Heart left ventricle (tissue), 16 donors: Measurements from ENCODE around the gene EPM2AIP1. TPM values are rescaled to one million over a fixed set of nuclear protein-coding genes. Genes with fewer than 3 reads are reported as not detected.

Experiments
- ATAC-seq, 4 donors: fragments of 200-7000 bp; cut with Tn5 transposase; one replicate each; pipeline ENCODE4 v1.9.1; 2020 to 2022; ENCODE audit warnings: moderate library complexity in 4 of 4, mild to moderate bottlenecking in 3 of 4, moderate number of reproducible peaks in 1 of 4
- DNase-seq, 5 donors: peaks; one replicate each; pipeline ENCODE4 v3.0.0-alpha.2; 2020
- H3K27ac ChIP-seq, 12 donors: fragments of 200-600 bp; sonication (generic) in 4 of 12; one replicate each; pipeline versions ENCODE4 v1.5.0 to v1.8.0; 2016 to 2022; ENCODE audit warnings: mild to moderate bottlenecking in 2 of 12
- H3K27me3 ChIP-seq, 9 donors: fragments of 200-600 bp; sonication (generic) in 2 of 9; one replicate each; pipeline versions ENCODE4 v1.5.1 to v1.8.0; 2016 to 2022; ENCODE audit warnings: mild to moderate bottlenecking in 3 of 9
- H3K36me3 ChIP-seq, 9 donors: fragments of 200-600 bp; sonication (generic) in 2 of 9; one replicate each; pipeline versions ENCODE4 v1.5.0 to v1.8.0; 2018 to 2022; ENCODE audit warnings: mild to moderate bottlenecking in 2 of 9
- H3K4me1 ChIP-seq, 12 donors: fragments of 200-600 bp; sonication (generic) in 4 of 12; one replicate each; pipeline versions ENCODE4 v1.5.0 to v1.8.0; 2016 to 2022; ENCODE audit warnings: mild to moderate bottlenecking in 3 of 12
- H3K4me3 ChIP-seq, 12 donors: fragments of 200-600 bp; sonication (generic) in 4 of 12; one replicate each; pipeline versions ENCODE4 v1.5.0 to v1.8.0; 2017 to 2022; ENCODE audit warnings: mild to moderate bottlenecking in 9 of 12, moderate library complexity in 4 of 12
- H3K9me3 ChIP-seq, 12 donors: fragments of 200-600 bp; sonication (generic) in 4 of 12; one replicate each; pipeline versions ENCODE4 v1.5.0 to v1.8.0; 2016 to 2022; ENCODE audit warnings: mild to moderate bottlenecking in 1 of 12
- CTCF ChIP-seq, 12 donors: fragments of 200-600 bp; sonication (generic) in 4 of 12; IDR thresholded peaks; one replicate each; pipeline versions ENCODE4 v1.5.0 to v1.8.0; 2018 to 2022; ENCODE audit warnings: antibody characterized with exemption in 12 of 12, mild to moderate bottlenecking in 5 of 12
- POLR2A ChIP-seq, 2 donors: fragments of 450-650 bp; IDR thresholded peaks; one replicate each; pipeline ENCODE4 v1.6.1; 2017; ENCODE audit warnings: antibody characterized with exemption in 2 of 2, mild to moderate bottlenecking in 2 of 2, moderate library complexity in 2 of 2
- WGBS, 4 donors: extraction: QIAGEN DNeasy Blood & Tissue Kit in 2 of 4; methylation state at CpG; one replicate each; pipeline versions ENCODE4 v1.1.5 to v1.1.7; 2013 to 2018; 5-methylcytosine and 5-hydroxymethylcytosine counted together
- intact Hi-C, 10 donors: fragments of 100-400 bp; cut with DNase I; formaldehyde crosslinking; loops; one replicate each; pipeline versions ENCODE4 v1.11.1 to v1.14.2; 2022
- polyA plus RNA-seq, 2 donors: library from polyadenylated mRNA; stranded (reverse); fragments of 200-250 nt; gene quantifications; one replicate each; pipeline ENCODE4 v1.2.3, GENCODE V29; 2013
- total RNA-seq, 9 donors: library from RNA; depleted of rRNA in 2 of 9; stranded (reverse); fragments of >200 nt in 2 of 9; fragmentation: NEBNext Ultra II Directional in 3 of 9; extraction: Animal tissue kit (Norgen Biotek cat#: 25700) in 3 of 9; gene quantifications; one replicate each; pipeline versions ENCODE4 v1.1.0 to v1.2.4, GENCODE V29; 2016 to 2023
- donor health status: ischemic (EF 13 %, LVEDD 7.1; RV severe dilation, severe dysfunction).
- donor health status: healthy with polysubstance abuse.
- donor health status: DM: no; HTN: yes; CAD: no.
- donor health status: DM: no; HTN: no; CAD: no.
- donor health status: ischemic (EF 25% LVEDD 6.9; RV normal size, moderate dysfunction).
- donor health status: ischemic (EF 25% LVEDD 5.7; RV mildly dilated, moderate dysfunction).
- donor health status: healthy.
- donor health status: DM: yes; HTN: yes; CAD: no.
- donor health status: ischemic (EF 35%, LVEDD 5.7; RV mildly dilated, moderate dysfunction).
- donor health status: nonischemic (EF 11% LVEDD 7.7; RV severe dilation, severe dysfunction).
- donor health status: DM: yes; HTN: yes; CAD: no.
- donor health status: PGD.
- donor health status: ischemic (EF 29% LVEDD 5.4; RV normal size, mild dysfunction).
- donor health status: nonischemic (EF 23%, LVEDD 6.1; RV moderate dilation, normal function).

The EPM2AIP1 gene
- total and polyA plus RNA-seq, 11 donors: 7.4 to 43.7 (median 22.2) TPM

GRCh38 chr3:36941162-36941561, 51.8 kb downstream of the EPM2AIP1 start:
- Histone ChIP-seq H3K27me3 (no peaks in the 10 kb centered on the region), H3K27ac (no peak overlapping the region), H3K36me3 (no peaks in the 10 kb centered on the region), H3K9me3 (no peaks in the 10 kb centered on the region), H3K4me1 (peaks cover 0 to 20% (median 10%) of the 10 kb centered on the region in 12 donors), H3K4me3 (no peak overlapping the region)
- TF ChIP-seq POLR2A (IDR thresholded peaks at IDR 0.05) (no peak), CTCF (IDR thresholded peaks at IDR 0.05) (no peak)
- intact Hi-C loops: loop anchor here in 3 of 10 donors (5.0 kb wide), 2 partner anchors 34 to 39 kb away; no protein-coding TSS in a partner anchor
- 95 to 98% (median 96%) methylated on average over 2 of the region's 2 CpGs for WGBS, 4 donors
- no peak for ATAC-seq
- DNase-seq: no peak

GRCh38 chr3:36937492-36937891, 55.4 kb downstream of the EPM2AIP1 start:
- no peak for DNase-seq
- peaks cover 0 to 18% (median 8%) of the 10 kb centered on the region in 12 donors for H3K4me1 ChIP-seq
- no peaks in the 10 kb centered on the region for H3K36me3 ChIP-seq
- H3K27ac ChIP-seq: no peak overlapping the region
- 75 to 100% (median 95%) methylated on average over 1 of the region's 1 CpG for WGBS, 4 donors
- intact Hi-C loops: no loop called here
- H3K27me3 ChIP-seq: no peaks in the 10 kb centered on the region
- H3K9me3 ChIP-seq: no peaks in the 10 kb centered on the region
- H3K4me3 ChIP-seq: no peak overlapping the region
- ATAC-seq: no peak
- no peak for TF ChIP-seq POLR2A (IDR thresholded peaks at IDR 0.05)
- no peak for TF ChIP-seq CTCF (IDR thresholded peaks at IDR 0.05)

Other genes with a start within 250 kb of the EPM2AIP1 start
- under 1 TPM in 8 of 9 donors, not detected in 1; 0.09 to 0.48 (median 0.15) TPM for gene DCLK3, start 228.6 kb downstream of the EPM2AIP1 start, total RNA-seq
- under 1 TPM; 0.08 to 0.26 TPM for gene DCLK3, start 228.6 kb downstream of the EPM2AIP1 start, polyA plus RNA-seq
- 10 to 100 TPM in 2 of 9 donors, 1 to 10 TPM in 7; 2.2 to 27.9 (median 4.9) TPM for gene TRANK1, start 48.1 kb downstream of the EPM2AIP1 start, total RNA-seq
- 1 to 10 TPM; 2.2 to 3.0 TPM for gene TRANK1, start 48.1 kb downstream of the EPM2AIP1 start, polyA plus RNA-seq
- 10 to 100 TPM; 44.5 to 58.4 (median 50.4) TPM for gene MLH1, start 387 bp upstream of the EPM2AIP1 start, total RNA-seq
- 10 to 100 TPM; 26.0 to 32.8 TPM for gene MLH1, start 387 bp upstream of the EPM2AIP1 start, polyA plus RNA-seq
- 100 to 1,000 TPM in 7 of 9 donors, 10 to 100 TPM in 2; 85.5 to 161 (median 114) TPM for gene LRRFIP2, start 181.5 kb upstream of the EPM2AIP1 start, total RNA-seq
- 10 to 100 TPM; 67.7 to 94.4 TPM for gene LRRFIP2, start 181.5 kb upstream of the EPM2AIP1 start, polyA plus RNA-seq